K562 (cell line): ENCODE measurements around the gene EPHB6.

ENCODE experiments used
- ATF3 ChIP-seq, 2 experiments: fragments of 450-650 bp in 1 of 2; sonication (generic) in 1 of 2; formaldehyde crosslinking in 1 of 2; IDR thresholded peaks in 1 of 2; conservative IDR thresholded peaks in 1 of 2; 2 replicates each; pipeline versions ENCODE4 v1.6.1 to v1.8.1; 2016 to 2023; ENCODE audit warnings: mild to moderate bottlenecking in 2 of 2, moderate library complexity in 2 of 2, inconsistent platforms in 1 of 2, missing genetic modification reagents in 1 of 2
- BMI1 ChIP-seq: fragments of 150-350 bp; IDR thresholded peaks from 2 replicates; pipeline ENCODE4 v1.6.1; 2014; ENCODE audit warnings: low read length
- MAX ChIP-seq: sonication (generic); formaldehyde crosslinking; IDR thresholded peaks from 2 replicates; pipeline ENCODE4 v1.9.0; 2022; ENCODE audit warnings: mild to moderate bottlenecking, missing genetic modification reagents
- U2AF1 ChIP-seq: fragments of 200-400 bp; formaldehyde crosslinking; optimal IDR thresholded peaks from 2 replicates; pipeline ENCODE3; 2017; ENCODE audit warnings: mild to moderate bottlenecking, low read depth, low read length, moderate library complexity
- ZFP91 ChIP-seq: sonication (generic); formaldehyde crosslinking; IDR thresholded peaks from 2 replicates; pipeline ENCODE4 v1.8.0; 2022; ENCODE audit warnings: mild to moderate bottlenecking, missing genetic modification reagents

- TF ChIP-seq ATF3 (IDR thresholded peaks at IDR 0.05) (no peak), ATF3 (CRISPR knock-in tag; conservative IDR thresholded peaks at IDR 0.05) (no peak), MAX (CRISPR knock-in tag) (no peak), BMI1 (no peak), U2AF1 (no peak), ZFP91 (CRISPR knock-in tag) (no peak)
These were observed 23.4 kb downstream of the EPHB6 start for GRCh38 chr7:142878315-142878714.
